IMR-90 (cell line): Measurements from ENCODE around the gene PRKCA. TPM values are rescaled to one million over a fixed set of nuclear protein-coding genes. Genes with fewer than 3 reads are reported as not detected.
A peak's percentile ranks its signal among the peaks of the same experiment; 100 is the strongest.

ENCODE experiments used
- ATAC-seq: fragments of 200-7000 bp; cut with Tn5 transposase; 2 replicates; pipeline ENCODE4 v1.9.1; 2020; ENCODE audit warnings: low read depth, mild to moderate bottlenecking, moderate library complexity
- BruUV-seq: library from RNA; stranded (reverse); fragments of 400-500 nt; replicated peaks from 2 replicates; lab custom pipeline; 2021; lab: Mats Ljungman, UMichigan
- CTCF ChIA-PET: fragments of 300-600 bp; formaldehyde crosslinking; extraction: SDS; loops from one replicate; lab custom pipeline; 2021; ENCODE audit warnings: antibody characterized with exemption; lab: Yijun Ruan, JAX
- POLR2A ChIA-PET: fragments of 300-600 bp; sonication (Branson Sonifier 250); formaldehyde crosslinking; loops from one replicate; lab custom pipeline; 2022; ENCODE audit warnings: antibody characterized with exemption; ENCODE audit not compliant: unreplicated experiment; lab: Charles Lee
- DNase-seq: peaks from one replicate; pipeline ENCODE4 v3.0.0; 2013
- H2AFZ ChIP-seq: replicated peaks from 2 replicates; pipeline ENCODE3; 2013; ENCODE audit warnings: low read length, mild to moderate bottlenecking; ENCODE audit not compliant: poor library complexity
- H2AK5ac ChIP-seq: 2 replicates; pipeline ENCODE4 v1.6.1; 2013; ENCODE audit warnings: low read depth, low read length, inconsistent platforms
- H2AK9ac ChIP-seq: replicated peaks from 2 replicates; pipeline ENCODE3; 2013; ENCODE audit warnings: mild to moderate bottlenecking, low read depth, low read length, moderate library complexity; ENCODE audit not compliant: poor library complexity
- H2BK120ac ChIP-seq: 2 replicates; pipeline ENCODE4 v1.6.1; 2013; ENCODE audit warnings: low read depth, low read length, inconsistent platforms
- H2BK15ac ChIP-seq: 3 replicates; pipeline ENCODE4 v1.6.1; 2013; ENCODE audit warnings: low read depth, low read length, inconsistent platforms
- H2BK20ac ChIP-seq: 2 replicates; pipeline ENCODE4 v1.6.1; 2013; ENCODE audit warnings: low read depth, mild to moderate bottlenecking, inconsistent platforms, low read length, moderate library complexity
- H2BK5ac ChIP-seq: 2 replicates; pipeline ENCODE4 v1.6.1; 2013; ENCODE audit warnings: mild to moderate bottlenecking, low read depth, low read length, inconsistent platforms; ENCODE audit not compliant: poor library complexity, severe bottlenecking
- H3K14ac ChIP-seq: replicated peaks from 2 replicates; pipeline ENCODE4 v1.6.1; 2013; ENCODE audit warnings: low read depth, low read length, inconsistent platforms
- H3K18ac ChIP-seq: 2 replicates; pipeline ENCODE4 v1.6.1; 2013; ENCODE audit warnings: low read depth, low read length, control low read depth
- H3K23ac ChIP-seq: 2 replicates; pipeline ENCODE4 v1.6.1; 2013; ENCODE audit warnings: low read depth, low read length, inconsistent platforms
- H3K27ac ChIP-seq: 2 replicates; pipeline ENCODE4 v1.5.1; 2013; ENCODE audit warnings: mild to moderate bottlenecking, control low read depth, low read length; ENCODE audit not compliant: insufficient read depth
- H3K27me3 ChIP-seq: 2 replicates; pipeline ENCODE4 v1.6.1; 2013; ENCODE audit warnings: low read length; ENCODE audit not compliant: control insufficient read depth, insufficient read depth
- H3K36me3 ChIP-seq: 2 replicates; pipeline ENCODE4 v1.6.1; 2013; ENCODE audit warnings: low read length, mixed read lengths; ENCODE audit not compliant: control insufficient read depth, insufficient read depth
- H3K4ac ChIP-seq: 2 replicates; pipeline ENCODE4 v1.6.1; 2013; ENCODE audit warnings: low read depth, low read length, inconsistent platforms
- H3K4me1 ChIP-seq: 2 replicates; pipeline ENCODE4 v1.6.1; 2013; ENCODE audit warnings: low read length, mixed read lengths; ENCODE audit not compliant: control insufficient read depth, insufficient read depth
- H3K4me2 ChIP-seq: 2 replicates; pipeline ENCODE4 v1.6.1; 2013; ENCODE audit warnings: low read depth, mild to moderate bottlenecking, control low read depth, low read length, moderate library complexity
- H3K4me3 ChIP-seq: 2 replicates; pipeline ENCODE4 v1.5.1; 2013; ENCODE audit warnings: low read depth, mild to moderate bottlenecking, control low read depth, low read length, moderate library complexity; ENCODE audit not compliant: insufficient read depth
- H3K56ac ChIP-seq: 2 replicates; pipeline ENCODE4 v1.6.1; 2013; ENCODE audit warnings: low read length, inconsistent platforms; ENCODE audit not compliant: insufficient read depth; ENCODE audit errors: extremely low read depth
- H3K79me1 ChIP-seq, 2 experiments: 2 replicates each; pipeline ENCODE4 v1.6.1; 2013; ENCODE audit warnings: low read length in 2 of 2, inconsistent platforms in 1 of 2, low read depth in 1 of 2
- H3K9ac ChIP-seq: 2 replicates; pipeline ENCODE4 v1.6.1; 2013; ENCODE audit warnings: low read depth, low read length, control low read depth
- H3K9me1 ChIP-seq: 2 replicates; pipeline ENCODE4 v1.6.1; 2013; ENCODE audit warnings: low read length, inconsistent platforms; ENCODE audit not compliant: insufficient read depth
- H3K9me3 ChIP-seq: 2 replicates; pipeline ENCODE4 v1.6.1; 2013; ENCODE audit warnings: low read length; ENCODE audit not compliant: control insufficient read depth, insufficient read depth
- H4K20me1 ChIP-seq: 2 replicates; pipeline ENCODE4 v1.6.1; 2013; ENCODE audit warnings: low read length, inconsistent platforms; ENCODE audit not compliant: insufficient read depth
- H4K5ac ChIP-seq: 2 replicates; pipeline ENCODE4 v1.6.1; 2013; ENCODE audit warnings: mild to moderate bottlenecking, low read depth, low read length, control low read depth
- H4K8ac ChIP-seq, 2 experiments: 2 replicates each; pipeline ENCODE4 v1.6.1; 2013; ENCODE audit warnings: low read depth in 2 of 2, low read length in 2 of 2, control low read depth in 1 of 2, inconsistent platforms in 1 of 2
- H4K91ac ChIP-seq: 2 replicates; pipeline ENCODE4 v1.6.1; 2013; ENCODE audit warnings: low read depth, low read length, inconsistent platforms; ENCODE audit not compliant: insufficient read depth
- BHLHE40 ChIP-seq: fragments of 150-350 bp; IDR thresholded peaks from 2 replicates; pipeline ENCODE4 v1.6.1; 2016; ENCODE audit warnings: mild to moderate bottlenecking, low read depth, low read length
- CEBPB ChIP-seq: IDR thresholded peaks from 2 replicates; pipeline ENCODE4 v1.6.1; 2012; ENCODE audit warnings: low read depth, low read length, improper control_type of control experiment
- CHD1 ChIP-seq: IDR thresholded peaks from 2 replicates; pipeline ENCODE4 v1.6.1; 2012; ENCODE audit warnings: low read depth, low read length, improper control_type of control experiment
- FOS ChIP-seq: fragments of 150-350 bp; IDR thresholded peaks from 2 replicates; pipeline ENCODE4 v1.6.1; 2016; ENCODE audit warnings: low read depth, low read length
- MAFK ChIP-seq: IDR thresholded peaks from 2 replicates; pipeline ENCODE4 v1.6.1; 2012; ENCODE audit warnings: low read depth, low read length, improper control_type of control experiment
- MAZ ChIP-seq: IDR thresholded peaks from 2 replicates; pipeline ENCODE4 v1.6.1; 2012; ENCODE audit warnings: low read depth, mild to moderate bottlenecking, low read length, improper control_type of control experiment, moderate library complexity, borderline replicate concordance
- MXI1 ChIP-seq: IDR thresholded peaks from 2 replicates; pipeline ENCODE4 v1.6.1; 2012; ENCODE audit warnings: low read depth, mild to moderate bottlenecking, low read length, moderate library complexity, borderline replicate concordance
- NFE2L2 ChIP-seq: fragments of 150-350 bp; IDR thresholded peaks from 2 replicates; pipeline ENCODE4 v1.6.1; 2016; ENCODE audit warnings: low read depth, mild to moderate bottlenecking, low read length
- POLR2A ChIP-seq: IDR thresholded peaks from 2 replicates; pipeline ENCODE4 v1.6.1; 2012; ENCODE audit warnings: mild to moderate bottlenecking, low read depth, low read length
- RAD21 ChIP-seq: IDR thresholded peaks from 2 replicates; pipeline ENCODE4 v1.6.1; 2012; ENCODE audit warnings: low read length, improper control_type of control experiment
- RCOR1 ChIP-seq: IDR thresholded peaks from 2 replicates; pipeline ENCODE4 v1.6.1; 2012; ENCODE audit warnings: mild to moderate bottlenecking, low read length, improper control_type of control experiment; ENCODE audit not compliant: insufficient replicate concordance
- RFX5 ChIP-seq: IDR thresholded peaks from 2 replicates; pipeline ENCODE4 v1.8.0; 2012; ENCODE audit warnings: low read depth, mild to moderate bottlenecking, low read length, moderate library complexity
- SMC3 ChIP-seq: fragments of 150-350 bp; IDR thresholded peaks from 2 replicates; pipeline ENCODE4 v1.6.1; 2016; ENCODE audit warnings: low read depth, mild to moderate bottlenecking, antibody characterized with exemption, low read length, moderate library complexity
- WGBS, 2 experiments: methylation state at CpG; one replicate each; pipeline versions ENCODE4 v1.1.5 to v1.1.7; 2013; ENCODE audit warnings: missing lambda C conversion rate in 2 of 2; ENCODE audit not compliant: insufficient read length in 1 of 2; ENCODE audit errors: extremely low coverage in 2 of 2; 5-methylcytosine and 5-hydroxymethylcytosine counted together
- dilution Hi-C: fragments of 300-500 bp; cut with HindIII; formaldehyde crosslinking; loops from one replicate; pipeline ENCODE4 v1.14.3; 2018; ENCODE audit warnings: low sequenced_read_pairs; ENCODE audit not compliant: unreplicated experiment
- in situ Hi-C: fragments of 300-500 bp; cut with MboI; formaldehyde crosslinking; loops from 3 replicates; pipeline ENCODE4 v1.14.3; 2019; ENCODE audit warnings: low sequenced_read_pairs, inconsistent platforms, mixed read lengths
- intact Hi-C: fragments of 100-400 bp; cut with micrococcal nuclease; formaldehyde crosslinking; loops from 2 replicates; pipeline ENCODE4 v1.10.0; 2022
- polyA plus RNA-seq, 3 experiments: library from polyadenylated mRNA; depleted of rRNA; stranded (reverse); fragments of >200 nt; gene quantifications; 2 replicates each; pipeline ENCODE4 v1.2.3, GENCODE V29; 2012; ENCODE audit warnings: low replicate concordance in 1 of 3
- total RNA-seq: library from RNA; depleted of rRNA; stranded (reverse); fragments of >200 nt; gene quantifications from 2 replicates; pipeline ENCODE4 v1.2.3, GENCODE V29; 2012
- TF ChIP-seq, protein P1 (sequence below): conservative IDR thresholded peaks from 2 replicates; pipeline ENCODE4 v1.5.1; 2012; ENCODE audit warnings: mild to moderate bottlenecking, low read depth, low read length, improper control_type of control experiment
- TF ChIP-seq, protein P2 (sequence below): fragments of 150-350 bp; IDR thresholded peaks from 2 replicates; pipeline ENCODE4 v1.6.1; 2016; ENCODE audit warnings: low read depth, mild to moderate bottlenecking, low read length, moderate library complexity, borderline replicate concordance

The PRKCA gene
- total and polyA plus RNA-seq, 2 of the 4 experiments (the other 2 are of a cell fraction): 31.0 to 46.0 TPM

DNA sequence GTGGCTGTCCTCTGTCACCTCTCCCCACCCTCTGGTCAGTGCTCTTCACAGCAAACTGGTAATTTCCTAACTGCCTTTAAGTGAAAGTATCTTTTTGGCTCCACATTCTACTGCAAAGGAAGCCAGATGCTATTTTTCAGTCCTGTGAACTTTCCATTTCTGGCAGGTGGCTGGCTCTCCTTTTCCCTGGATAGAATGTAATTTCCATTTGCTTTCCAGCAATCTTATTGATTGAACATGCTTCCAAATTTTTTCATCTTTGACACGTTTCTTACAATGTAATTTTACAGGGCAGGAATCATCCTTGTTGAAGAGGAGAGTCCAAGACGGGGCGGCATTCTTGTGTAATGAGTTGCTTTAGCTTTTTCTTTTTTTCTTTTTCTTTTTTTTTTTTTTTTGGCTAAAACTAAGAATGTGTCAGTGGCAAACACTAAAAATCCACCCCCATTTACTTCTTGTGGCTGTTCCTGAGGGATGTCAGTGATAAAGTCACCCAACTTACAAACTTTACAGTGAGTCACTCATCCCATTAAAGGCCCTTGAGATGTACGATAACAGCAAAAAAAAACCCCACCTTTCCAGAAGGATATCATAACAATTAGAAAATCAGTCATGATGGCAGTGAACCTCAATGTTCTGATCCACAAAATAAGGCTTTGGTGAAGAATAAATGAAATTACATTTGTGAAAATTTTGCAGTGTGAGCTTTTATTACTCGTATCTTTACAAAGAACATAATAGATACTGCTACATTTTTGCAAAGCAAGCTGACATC lies 29.4 kb upstream of the PRKCA start:
- peak overlapping the region; percentile 76 for H2AK9ac ChIP-seq
- H3K36me3 ChIP-seq: no peaks in the 10 kb centered on the region
- H3K9me1 ChIP-seq: peaks cover 25% of the 10 kb centered on the region
- H3K79me1 ChIP-seq: peaks cover 0 to 16% of the 10 kb centered on the region in 2 experiments; a peak in 1 of 4 replicates
- ChIA-PET CTCF (interaction anchor here (0.6 to 0.7 kb wide), 2 partner anchors 56 to 381 kb away, joined by 3 read pairs; no protein-coding TSS in a partner anchor), POLR2A (interaction anchor here (0.6 kb wide), 4 partner anchors 11 to 246 kb away, joined by 4 to 13 read pairs (median 6); no protein-coding TSS in a partner anchor)
- peak overlapping the region; percentile 14; the same call in 1 of the 2 replicates for H3K4me3 ChIP-seq
- peak; percentile 38 for ATAC-seq
- peak overlapping the region; percentile 89 for H2AK5ac ChIP-seq
- peak overlapping the region; percentile 96 for H2BK120ac ChIP-seq
- peak overlapping the region; percentile 89 for H3K4ac ChIP-seq
- H2AFZ ChIP-seq: peak overlapping the region; percentile 82
- H4K20me1 ChIP-seq: no peaks in the 10 kb centered on the region
- H3K18ac ChIP-seq: peak overlapping the region; percentile 37
- H4K5ac ChIP-seq: peak overlapping the region; percentile 9; the same call in 1 of the 2 replicates
- H2BK5ac ChIP-seq: peak overlapping the region; percentile 92
- peak overlapping the region; percentile 86 for H4K91ac ChIP-seq
- DNase-seq: peak; percentile 89
- peaks cover 23% of the 10 kb centered on the region for H3K4me1 ChIP-seq
- peak overlapping the region; percentile 58 to 78 for H4K8ac ChIP-seq
- H3K14ac ChIP-seq: peak overlapping the region; percentile 80
- H3K9ac ChIP-seq: peak overlapping the region; percentile 53; the same call in 1 of the 2 replicates
- no TSS peak for BruUV-seq
- in situ Hi-C loops: no loop called here
- H3K23ac ChIP-seq: peak overlapping the region; percentile 67; the same call in 1 of the 2 replicates
- no CpG with 5 or more reads among the region's 5 CpGs for WGBS, 2 experiments
- dilution Hi-C loops: no loop called here
- H3K9me3 ChIP-seq: no peaks in the 10 kb centered on the region
- peak overlapping the region; percentile 86 for H3K27ac ChIP-seq
- intact Hi-C loops: no loop called here
- peak overlapping the region; percentile 88 for H2BK15ac ChIP-seq
- peak overlapping the region; percentile 90 for H3K56ac ChIP-seq
- peak overlapping the region; percentile 89 for H3K4me2 ChIP-seq
- peak overlapping the region; percentile 95 for H2BK20ac ChIP-seq
- H3K27me3 ChIP-seq: no peaks in the 10 kb centered on the region
- TF ChIP-seq CEBPB: peak; percentile 15; the same call in 1 of the 2 replicates
- TF ChIP-seq RCOR1: no peak
- no peak for TF ChIP-seq MXI1
- TF ChIP-seq MAFK: 0 out of 2 replicates have a peak, but pooled peaks have one; percentile 1
- TF ChIP-seq, protein P1, sequence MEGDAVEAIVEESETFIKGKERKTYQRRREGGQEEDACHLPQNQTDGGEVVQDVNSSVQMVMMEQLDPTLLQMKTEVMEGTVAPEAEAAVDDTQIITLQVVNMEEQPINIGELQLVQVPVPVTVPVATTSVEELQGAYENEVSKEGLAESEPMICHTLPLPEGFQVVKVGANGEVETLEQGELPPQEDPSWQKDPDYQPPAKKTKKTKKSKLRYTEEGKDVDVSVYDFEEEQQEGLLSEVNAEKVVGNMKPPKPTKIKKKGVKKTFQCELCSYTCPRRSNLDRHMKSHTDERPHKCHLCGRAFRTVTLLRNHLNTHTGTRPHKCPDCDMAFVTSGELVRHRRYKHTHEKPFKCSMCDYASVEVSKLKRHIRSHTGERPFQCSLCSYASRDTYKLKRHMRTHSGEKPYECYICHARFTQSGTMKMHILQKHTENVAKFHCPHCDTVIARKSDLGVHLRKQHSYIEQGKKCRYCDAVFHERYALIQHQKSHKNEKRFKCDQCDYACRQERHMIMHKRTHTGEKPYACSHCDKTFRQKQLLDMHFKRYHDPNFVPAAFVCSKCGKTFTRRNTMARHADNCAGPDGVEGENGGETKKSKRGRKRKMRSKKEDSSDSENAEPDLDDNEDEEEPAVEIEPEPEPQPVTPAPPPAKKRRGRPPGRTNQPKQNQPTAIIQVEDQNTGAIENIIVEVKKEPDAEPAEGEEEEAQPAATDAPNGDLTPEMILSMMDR: no peak
- no peak for TF ChIP-seq POLR2A
- TF ChIP-seq RAD21: no peak
- TF ChIP-seq RFX5: no peak
- no peak for TF ChIP-seq NFE2L2
- peak; percentile 74 for TF ChIP-seq FOS
- TF ChIP-seq, protein P2, sequence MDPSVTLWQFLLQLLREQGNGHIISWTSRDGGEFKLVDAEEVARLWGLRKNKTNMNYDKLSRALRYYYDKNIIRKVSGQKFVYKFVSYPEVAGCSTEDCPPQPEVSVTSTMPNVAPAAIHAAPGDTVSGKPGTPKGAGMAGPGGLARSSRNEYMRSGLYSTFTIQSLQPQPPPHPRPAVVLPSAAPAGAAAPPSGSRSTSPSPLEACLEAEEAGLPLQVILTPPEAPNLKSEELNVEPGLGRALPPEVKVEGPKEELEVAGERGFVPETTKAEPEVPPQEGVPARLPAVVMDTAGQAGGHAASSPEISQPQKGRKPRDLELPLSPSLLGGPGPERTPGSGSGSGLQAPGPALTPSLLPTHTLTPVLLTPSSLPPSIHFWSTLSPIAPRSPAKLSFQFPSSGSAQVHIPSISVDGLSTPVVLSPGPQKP: no peak
- no peak for TF ChIP-seq MAZ
- no peak; the same call in 1 of the 2 replicates for TF ChIP-seq BHLHE40
- no peak for TF ChIP-seq CHD1
- no peak for TF ChIP-seq SMC3
